Thyroid gland (tissue), 4 donors: Measurements from ENCODE around the gene SLC27A3.

Experiments
- POLR2A ChIP-seq, 2 donors: fragments of 450-650 bp; IDR thresholded peaks; one replicate each; pipeline ENCODE4 v1.6.1; 2017; ENCODE audit warnings: antibody characterized with exemption in 2 of 2, mild to moderate bottlenecking in 2 of 2, moderate library complexity in 1 of 2
- TF ChIP-seq, protein P1 (sequence below), 6 experiments: fragments of 200-600 bp in 3 of 6; fragments of 450-650 bp in 3 of 6; sonication (generic) in 3 of 6; IDR thresholded peaks; one replicate each; pipeline ENCODE4 v1.5.1; 2016 to 2019; ENCODE audit warnings: antibody characterized with exemption in 6 of 6, mild to moderate bottlenecking in 2 of 6, inconsistent platforms in 1 of 6, moderate library complexity in 1 of 6

DNA sequence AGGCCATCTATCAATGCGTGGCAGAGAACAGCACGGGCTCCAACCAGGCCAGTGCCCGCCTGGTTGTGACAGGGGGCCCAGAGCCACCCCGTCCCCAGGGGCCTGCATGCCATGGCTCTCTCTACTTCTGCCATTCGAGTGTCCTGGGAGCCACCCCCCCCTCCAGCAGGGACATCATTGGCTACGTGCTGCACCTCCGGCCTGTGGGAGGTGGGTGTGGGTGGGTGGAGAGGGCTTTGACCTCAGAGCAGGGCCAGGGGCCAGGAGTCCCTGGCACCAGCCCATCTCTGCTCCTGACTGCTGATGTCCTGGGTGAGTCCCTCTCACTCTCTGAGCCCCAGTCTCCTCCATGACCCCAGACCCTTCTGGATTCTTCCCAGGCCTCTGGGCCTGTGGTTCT, 25.3 kb downstream of the SLC27A3 start:
- TF ChIP-seq, protein P1, sequence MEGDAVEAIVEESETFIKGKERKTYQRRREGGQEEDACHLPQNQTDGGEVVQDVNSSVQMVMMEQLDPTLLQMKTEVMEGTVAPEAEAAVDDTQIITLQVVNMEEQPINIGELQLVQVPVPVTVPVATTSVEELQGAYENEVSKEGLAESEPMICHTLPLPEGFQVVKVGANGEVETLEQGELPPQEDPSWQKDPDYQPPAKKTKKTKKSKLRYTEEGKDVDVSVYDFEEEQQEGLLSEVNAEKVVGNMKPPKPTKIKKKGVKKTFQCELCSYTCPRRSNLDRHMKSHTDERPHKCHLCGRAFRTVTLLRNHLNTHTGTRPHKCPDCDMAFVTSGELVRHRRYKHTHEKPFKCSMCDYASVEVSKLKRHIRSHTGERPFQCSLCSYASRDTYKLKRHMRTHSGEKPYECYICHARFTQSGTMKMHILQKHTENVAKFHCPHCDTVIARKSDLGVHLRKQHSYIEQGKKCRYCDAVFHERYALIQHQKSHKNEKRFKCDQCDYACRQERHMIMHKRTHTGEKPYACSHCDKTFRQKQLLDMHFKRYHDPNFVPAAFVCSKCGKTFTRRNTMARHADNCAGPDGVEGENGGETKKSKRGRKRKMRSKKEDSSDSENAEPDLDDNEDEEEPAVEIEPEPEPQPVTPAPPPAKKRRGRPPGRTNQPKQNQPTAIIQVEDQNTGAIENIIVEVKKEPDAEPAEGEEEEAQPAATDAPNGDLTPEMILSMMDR (IDR thresholded peaks at IDR 0.05), result no peak
- TF ChIP-seq POLR2A (IDR thresholded peaks at IDR 0.05), result no peak
